ENCODE results near the gene UBE2R2.
"Not testable (repeated sequence)": the region's sequence is repeated elsewhere in the genome, so short reads cannot be mapped to it uniquely, and the experiment has no call there.

The UBE2R2 gene

DNA sequence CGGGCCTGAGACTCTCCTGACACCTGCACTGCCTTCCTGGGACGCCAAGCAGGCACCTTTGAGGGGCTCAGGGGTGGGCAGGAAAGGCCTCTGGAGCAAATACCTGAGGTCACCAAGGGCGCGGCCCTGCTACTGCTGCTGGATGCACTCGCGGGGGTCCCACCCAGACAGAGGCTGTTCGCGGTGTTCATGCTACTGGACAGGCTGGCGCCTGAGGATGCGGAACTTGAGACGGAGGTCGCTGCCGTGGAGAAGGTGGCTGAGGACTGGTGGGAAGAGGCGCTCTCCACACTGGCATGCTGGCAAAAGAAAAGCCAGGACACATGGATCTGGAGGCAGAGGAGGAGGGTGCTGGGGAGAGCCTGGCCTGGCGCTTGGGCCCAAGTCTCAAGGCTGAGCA lies 110.7 kb downstream of the UBE2R2 start:
- no peak for DNase-seq (ENCODE audit: low read depth in 2 of 2)

DNA sequence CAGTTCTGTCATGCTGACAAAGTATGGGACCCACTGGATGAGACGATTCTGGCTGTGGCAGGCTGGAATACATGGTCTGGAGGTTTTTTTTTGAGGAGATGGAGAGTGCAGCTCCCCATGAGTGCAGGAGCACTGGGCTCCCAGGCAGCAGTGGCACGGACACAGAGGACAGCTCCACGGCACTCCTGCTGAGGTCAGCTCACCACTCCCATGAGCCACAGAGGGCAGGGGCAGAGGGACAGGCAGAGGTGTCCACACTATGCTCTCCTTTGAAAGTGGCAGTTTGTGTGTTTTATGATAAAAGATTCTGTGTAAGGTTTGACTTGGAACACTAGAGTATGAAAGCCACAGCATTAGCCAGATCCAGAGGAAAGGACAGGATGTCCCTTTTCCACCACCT lies 114.4 kb downstream of the UBE2R2 start:
- DNase-seq (ENCODE audit: low read depth in 2 of 2), result no peak

DNA sequence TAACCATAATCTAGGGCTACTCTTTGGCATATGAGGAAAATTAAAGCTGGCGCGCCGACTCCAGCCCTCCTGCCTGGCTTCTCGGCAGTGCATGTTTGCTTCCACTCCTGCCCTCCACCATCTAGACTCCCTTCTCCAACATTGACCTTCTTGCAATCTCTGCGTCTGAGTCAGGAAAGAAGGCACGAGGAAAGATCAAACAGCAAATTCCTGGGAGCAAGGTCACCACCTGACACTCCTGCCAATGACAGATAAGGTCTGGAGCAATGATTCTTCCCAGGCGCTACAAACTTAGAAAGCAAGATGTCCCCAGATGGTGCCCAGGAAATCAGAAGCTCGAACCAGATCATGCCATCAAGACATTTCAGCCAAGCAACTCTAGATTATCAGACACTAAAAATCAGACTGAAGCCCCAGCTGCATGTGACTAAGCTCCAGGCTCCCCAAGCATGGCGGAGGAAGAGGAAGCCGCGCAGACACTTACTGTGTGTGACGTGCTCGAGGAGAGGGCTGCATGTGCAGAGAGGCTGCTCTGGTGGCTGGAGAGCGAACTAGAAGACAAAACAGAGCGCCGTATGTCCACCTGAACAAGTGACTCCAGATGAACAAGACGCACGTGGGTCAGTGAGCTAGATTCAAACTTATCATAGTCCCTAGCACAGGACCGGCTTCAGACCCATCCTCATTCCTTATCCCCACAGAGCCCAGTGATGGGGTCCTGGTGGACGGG lies 115.3 kb downstream of the UBE2R2 start:
- DNase-seq (ENCODE audit: low read depth in 2 of 2), result no peak

DNA sequence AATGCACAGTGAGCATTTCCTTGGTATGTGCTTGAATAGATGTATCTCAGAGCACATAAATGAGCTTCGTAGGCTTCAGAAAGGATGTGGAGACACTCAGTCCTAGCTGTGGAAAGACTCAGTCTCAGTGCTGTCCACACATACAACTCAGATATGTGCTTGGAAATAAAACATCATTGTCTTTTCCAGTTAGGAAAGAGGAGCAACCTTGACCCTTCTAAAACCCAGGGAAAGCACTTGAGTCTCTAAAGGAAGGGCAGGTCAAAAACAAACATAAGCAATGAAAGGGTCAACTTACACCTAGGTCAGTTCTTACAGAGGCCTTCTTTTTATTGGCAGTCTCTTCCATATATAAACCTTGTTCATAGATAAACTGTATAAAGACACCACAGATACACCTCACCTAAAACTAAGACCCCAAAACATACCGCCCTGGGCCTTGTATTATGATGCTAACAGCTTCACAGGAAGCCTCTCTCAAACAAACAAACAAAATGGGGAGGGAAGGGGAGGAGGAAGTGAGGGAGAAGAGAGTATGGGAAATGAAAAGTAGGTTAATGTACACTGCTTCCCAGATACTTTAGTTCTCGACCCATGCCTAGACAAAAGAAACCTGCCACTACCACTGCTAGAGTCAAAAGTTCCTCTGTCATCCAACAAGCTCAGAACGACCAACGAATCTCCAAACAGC lies 117.4 kb downstream of the UBE2R2 start:
- no peak for DNase-seq (ENCODE audit: low read depth in 2 of 2)

DNA sequence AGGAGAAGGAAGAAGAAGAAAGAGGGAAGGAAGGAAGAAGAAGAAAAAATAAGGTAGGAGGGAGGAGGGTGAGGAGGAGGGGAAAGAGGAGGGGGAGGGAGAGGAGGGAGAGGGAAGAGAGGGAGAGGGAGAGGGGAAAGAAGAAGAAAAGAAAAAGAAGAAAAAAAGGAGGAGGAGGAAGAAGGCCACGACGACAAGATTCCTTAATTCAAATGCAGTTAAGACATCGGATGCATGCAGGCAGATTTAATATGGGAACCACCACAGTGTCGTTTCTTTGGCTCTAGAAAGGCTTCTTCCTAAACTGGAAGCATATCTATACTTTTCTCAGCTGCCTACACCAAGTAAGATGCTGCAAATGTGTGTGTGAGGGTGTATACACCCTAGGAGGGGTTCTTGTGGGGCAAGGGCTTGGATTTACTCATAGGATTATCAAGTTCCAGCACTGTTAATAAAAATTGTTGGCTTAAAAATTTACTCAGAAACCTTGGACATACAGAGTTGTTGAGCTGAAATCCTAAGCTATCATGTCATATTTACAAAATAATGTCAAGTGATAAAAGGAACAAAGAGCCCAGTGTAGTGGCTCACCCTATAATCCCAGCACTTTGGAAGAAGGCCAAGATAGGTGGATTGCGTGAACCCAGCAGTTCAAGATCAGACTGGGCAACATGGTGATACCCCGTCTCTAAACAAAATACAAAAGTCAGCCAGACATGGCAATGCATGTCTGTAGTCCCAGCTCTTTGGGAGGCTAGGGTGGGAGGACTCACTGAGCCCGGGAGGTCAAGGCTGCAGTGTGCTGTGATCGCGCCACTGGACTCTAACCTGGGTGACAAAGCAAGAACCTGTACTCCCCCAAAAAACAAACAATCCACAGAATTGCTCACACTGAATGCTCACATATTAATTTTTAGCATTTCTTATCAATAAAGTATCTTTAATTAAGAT lies 123.2 kb downstream of the UBE2R2 start:
- no peak for DNase-seq (ENCODE audit: low read depth in 2 of 2)

DNA sequence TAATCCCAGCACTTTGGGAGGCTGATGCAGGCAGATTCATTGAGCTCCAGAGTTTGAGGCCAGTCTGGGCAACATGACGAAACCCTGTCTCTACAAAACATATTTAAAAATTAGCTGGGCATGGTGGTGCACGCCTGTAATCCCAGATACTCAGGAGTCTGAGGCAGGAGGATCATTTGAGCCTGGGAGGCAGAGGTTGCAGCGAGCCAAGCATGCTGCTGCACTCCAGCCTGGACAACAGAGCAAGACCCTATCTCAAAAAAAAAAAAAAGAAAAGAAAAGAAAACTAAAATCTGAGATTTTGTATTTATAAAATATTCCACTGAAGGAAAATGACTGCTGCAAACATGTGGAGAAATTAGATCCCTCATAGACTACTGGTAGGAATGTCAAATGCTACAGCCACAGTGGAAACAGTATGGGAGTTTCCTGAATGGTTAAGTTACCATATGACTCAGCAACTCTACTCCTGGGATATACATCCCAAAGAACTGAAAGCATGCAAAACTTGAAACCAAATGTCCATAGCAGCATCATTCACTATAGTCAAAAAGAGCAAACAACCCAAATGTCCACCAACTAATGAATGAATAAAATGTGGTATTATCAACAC lies 125.6 kb downstream of the UBE2R2 start:
- DNase-seq (ENCODE audit: low read depth in 2 of 2), result no peak

DNA sequence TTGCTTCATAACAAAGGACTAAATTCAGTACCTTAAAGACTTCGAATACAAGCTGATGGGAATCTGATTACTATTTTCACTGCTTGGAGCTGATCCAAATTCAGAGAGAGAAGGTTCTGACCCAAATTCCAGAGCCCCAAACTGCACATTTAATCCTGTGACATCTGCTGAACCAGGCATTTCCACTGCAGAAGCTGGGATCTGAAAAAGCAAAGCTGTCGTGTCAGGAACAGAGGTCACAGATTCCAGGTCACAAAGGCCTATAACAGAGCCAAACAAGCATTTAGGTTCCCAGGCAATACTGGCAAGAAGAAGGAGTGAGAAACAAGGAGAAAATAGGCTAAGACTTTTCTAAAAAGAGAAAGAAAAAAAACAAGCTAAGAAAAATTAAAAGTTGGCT lies 126.4 kb downstream of the UBE2R2 start:
- DNase-seq (ENCODE audit: low read depth in 2 of 2), result no peak

DNA sequence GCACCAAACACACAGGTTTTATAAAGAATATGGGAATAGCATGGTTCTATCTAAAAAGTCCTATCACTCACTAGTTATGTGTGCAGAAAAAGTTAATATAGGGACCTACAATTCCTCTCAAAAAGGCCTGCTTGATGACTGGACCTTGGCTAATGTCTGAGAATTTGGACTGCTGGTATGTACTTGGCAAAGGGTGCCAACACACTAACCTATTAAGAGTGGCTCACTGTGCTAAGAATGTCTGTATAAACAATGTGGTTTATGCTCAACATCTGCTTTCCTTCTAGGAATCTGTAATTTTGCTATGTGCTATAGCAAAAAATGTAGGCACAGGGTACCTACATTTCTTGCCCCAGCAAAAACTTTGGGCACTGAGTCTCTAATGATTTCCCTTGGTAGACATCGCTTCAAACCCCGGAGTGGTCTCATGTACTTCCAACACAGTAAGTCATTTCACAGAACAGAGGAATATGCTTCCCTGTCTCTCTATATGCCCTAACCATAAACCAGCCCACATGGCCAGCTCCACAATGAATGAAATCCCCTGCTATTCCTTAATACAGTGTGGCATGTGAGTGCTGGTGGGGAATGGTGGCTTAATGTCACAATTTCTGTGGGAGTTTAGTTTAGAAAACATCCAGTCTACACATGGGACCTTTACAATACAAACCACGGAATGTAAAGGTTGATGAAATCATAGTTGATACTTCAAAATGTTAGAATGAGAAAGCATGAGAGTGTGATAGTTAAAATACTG lies 130.0 kb downstream of the UBE2R2 start:
- no peak for DNase-seq (ENCODE audit: low read depth in 2 of 2)

DNA sequence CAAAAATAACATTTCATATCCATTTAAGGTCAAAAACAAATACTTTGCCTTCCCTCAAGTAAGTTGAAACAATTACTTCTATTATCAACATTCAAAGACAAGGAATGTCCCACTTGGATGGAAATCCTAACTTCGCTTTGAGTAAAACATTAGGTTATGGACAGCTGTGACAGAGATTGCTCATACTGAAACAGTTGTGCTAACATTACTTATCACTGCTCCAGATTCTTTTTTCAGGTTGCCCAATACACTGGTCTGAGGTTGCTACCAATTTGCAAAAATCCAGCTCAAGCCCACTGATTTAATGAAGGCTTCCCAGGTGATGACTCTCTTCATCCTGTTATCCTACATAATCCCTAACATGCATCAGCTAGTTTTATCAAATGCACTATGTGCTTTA lies 133.4 kb downstream of the UBE2R2 start:
- no peak for DNase-seq (ENCODE audit: low read depth in 2 of 2)

DNA sequence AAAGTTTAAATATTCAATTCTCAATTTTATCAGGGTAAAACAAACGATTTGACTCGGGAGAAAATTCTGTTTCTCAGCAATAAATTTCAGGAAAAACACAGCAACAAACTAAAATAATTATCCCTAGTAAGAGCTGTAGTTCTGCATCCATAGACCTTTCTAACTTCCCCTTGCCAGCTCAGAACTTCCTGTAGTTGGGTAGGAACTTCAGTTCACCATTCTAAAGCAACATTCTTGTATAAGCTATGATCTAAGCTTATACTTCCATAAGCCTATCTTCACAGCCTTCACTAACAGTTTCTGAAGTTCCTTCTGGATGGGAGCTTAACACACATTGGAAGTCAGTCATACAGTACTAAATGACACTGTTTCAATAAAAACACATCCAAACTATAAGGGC lies 135.1 kb downstream of the UBE2R2 start:
- DNase-seq (ENCODE audit: low read depth in 2 of 2), result no peak

DNA sequence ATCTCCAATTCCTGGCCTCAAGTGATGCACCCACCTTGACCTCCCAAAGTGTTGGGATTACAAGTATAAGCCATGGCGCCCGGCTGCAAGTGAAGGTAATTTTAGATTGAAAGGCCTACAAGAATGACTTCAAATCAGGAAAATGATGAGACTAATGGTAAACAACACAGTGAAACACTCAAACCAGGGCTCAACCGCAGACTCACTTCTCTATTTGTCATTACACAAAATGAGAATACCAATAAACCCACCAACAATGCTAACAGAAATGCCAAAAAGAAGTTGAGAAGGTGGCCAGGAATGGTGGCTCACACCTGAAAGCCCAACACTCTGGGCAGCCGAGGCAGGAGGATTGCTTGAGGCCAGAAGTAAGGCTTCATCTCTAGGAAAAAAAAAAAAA lies 139.6 kb downstream of the UBE2R2 start:
- DNase-seq (ENCODE audit: low read depth in 2 of 2), result no peak

DNA sequence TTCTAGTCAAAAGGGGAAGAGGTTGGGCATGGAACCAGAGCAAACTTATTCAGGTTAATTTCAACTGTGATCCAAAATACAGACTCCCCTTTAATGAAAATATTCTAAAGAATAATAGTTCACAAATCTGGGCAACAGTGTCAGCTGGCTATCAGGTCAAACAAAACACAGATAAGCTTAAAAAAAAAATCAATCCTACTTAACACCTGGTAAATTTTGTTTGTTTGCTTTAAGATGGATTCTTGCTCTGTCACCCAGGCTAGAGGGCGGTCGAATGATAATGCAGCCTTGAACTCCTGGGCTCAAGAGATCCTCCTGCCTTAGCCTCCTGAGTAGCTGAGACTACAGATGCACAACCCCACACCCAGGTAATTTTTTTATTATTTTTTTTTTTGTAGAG lies 142.8 kb downstream of the UBE2R2 start:
- DNase-seq (ENCODE audit: low read depth in 2 of 2), result no peak

DNA sequence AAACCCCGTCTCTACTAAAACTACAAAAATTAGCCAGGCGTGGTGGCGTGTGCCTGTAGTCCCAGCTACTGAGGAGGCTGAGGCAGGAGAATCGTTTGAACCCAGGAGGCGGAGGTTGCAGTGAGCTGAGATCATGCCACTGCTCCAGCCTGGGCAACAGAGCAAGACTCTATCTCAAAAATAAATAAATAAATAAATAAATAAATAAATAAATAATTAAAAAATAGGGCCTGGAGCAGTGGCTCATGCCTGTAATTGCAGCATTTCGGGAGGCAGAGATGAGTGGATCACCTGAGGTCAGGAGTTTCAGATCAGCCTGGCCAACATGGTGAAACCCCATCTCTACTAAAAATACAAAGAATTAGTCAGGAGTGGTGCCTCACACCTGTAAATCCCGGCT lies 145.5 kb downstream of the UBE2R2 start:
- DNase-seq (ENCODE audit: low read depth in 2 of 2), result not testable (repeated sequence)

DNA sequence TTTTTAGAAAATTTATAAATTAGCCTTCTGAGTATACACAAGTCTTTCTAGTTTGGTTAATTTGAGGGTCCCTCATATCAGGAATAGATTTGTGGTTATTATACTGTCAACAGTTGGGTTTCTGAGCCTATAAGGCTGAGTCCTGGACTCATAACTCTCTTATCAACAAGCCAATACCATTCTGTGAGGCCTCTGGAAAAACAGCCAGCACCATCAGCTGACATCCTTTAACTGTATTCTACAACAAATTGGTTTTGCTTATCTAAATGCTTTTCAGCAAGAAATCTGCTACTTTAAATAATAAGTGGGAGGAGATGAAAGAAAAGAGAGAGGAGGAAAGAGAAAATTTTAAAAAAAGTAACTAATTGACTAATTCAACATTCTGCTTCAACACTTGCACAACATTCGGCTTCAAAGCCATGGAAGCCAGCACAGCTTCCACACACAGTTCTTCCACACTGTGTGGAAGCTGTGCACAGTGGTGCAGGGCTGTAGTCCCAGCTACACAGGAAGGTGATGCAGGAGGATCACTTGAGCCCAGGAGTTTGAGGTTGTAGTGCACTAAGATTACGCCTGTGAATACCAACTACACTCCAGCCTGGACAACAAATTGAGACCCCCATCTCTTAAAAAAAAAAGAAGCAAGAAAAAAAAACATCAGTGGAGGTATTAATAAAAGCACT lies 147.3 kb downstream of the UBE2R2 start:
- DNase-seq (ENCODE audit: low read depth in 2 of 2), result no peak
